Erythroblast (primary cell): ENCODE results near the gene CCNY.

Source experiments
- GATA1 ChIP-seq: IDR thresholded peaks from 2 replicates; pipeline ENCODE4 v1.6.1; 2011; ENCODE audit warnings: low read depth, mild to moderate bottlenecking, control low read depth, low read length, moderate library complexity
- POLR2A ChIP-seq: IDR thresholded peaks from 2 replicates; pipeline ENCODE4 v1.6.1; 2011; ENCODE audit warnings: mild to moderate bottlenecking, low read length

DNA sequence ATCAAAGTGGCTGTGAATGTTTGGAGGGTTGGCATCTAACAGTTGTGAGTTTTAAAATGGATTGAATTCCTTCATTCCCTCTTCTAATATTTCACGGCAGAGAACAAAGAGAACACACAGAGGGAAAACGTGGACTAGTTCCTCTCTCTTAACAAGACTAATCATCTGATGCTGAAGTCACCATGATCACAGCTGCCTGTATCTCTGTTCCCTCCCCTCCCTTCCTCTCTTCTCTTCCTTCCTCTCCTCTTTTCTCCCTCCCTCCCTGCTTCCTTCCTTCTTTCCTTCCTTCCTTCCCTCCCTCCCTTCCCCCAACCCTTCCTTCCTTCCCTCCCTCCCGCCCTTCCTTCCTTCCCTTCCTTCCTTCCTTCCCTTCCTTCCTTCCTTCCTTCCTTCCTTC is 258.8 kb downstream of the CCNY start:
- TF ChIP-seq POLR2A (no peak), GATA1 (no peak)
